Upper lobe of left lung (tissue), 6 donors: ENCODE data around the gene IQCM. TPM values are rescaled to one million over a fixed set of nuclear protein-coding genes. Genes with fewer than 3 reads are reported as not detected.

ENCODE experiments used
- ATAC-seq, 2 donors: fragments of 200-7000 bp; cut with Tn5 transposase; one replicate each; pipeline ENCODE4 v1.9.1; 2022; ENCODE audit warnings: mild to moderate bottlenecking in 2 of 2, moderate library complexity in 2 of 2; ENCODE audit not compliant: low FRiP score in 2 of 2
- DNase-seq, 2 donors: peaks; one replicate each; pipeline ENCODE4 v3.0.0-alpha.2; 2019 to 2020
- H3K27ac ChIP-seq, 4 donors: fragments of 200-600 bp; sonication (generic); one replicate each; pipeline ENCODE4 v1.5.1; 2016 to 2019
- H3K27me3 ChIP-seq, 4 donors: fragments of 200-600 bp; sonication (generic); one replicate each; pipeline ENCODE4 v1.5.1; 2017 to 2019
- H3K36me3 ChIP-seq, 4 donors: fragments of 200-600 bp; sonication (generic); one replicate each; pipeline ENCODE4 v1.5.1; 2016 to 2019
- H3K4me1 ChIP-seq, 4 donors: fragments of 200-600 bp; sonication (generic); one replicate each; pipeline ENCODE4 v1.5.1; 2018 to 2019
- H3K4me3 ChIP-seq, 4 donors: fragments of 200-600 bp; sonication (generic); one replicate each; pipeline ENCODE4 v1.5.1; 2017 to 2019; ENCODE audit warnings: mild to moderate bottlenecking in 2 of 4, moderate library complexity in 1 of 4
- H3K9me3 ChIP-seq, 4 donors: fragments of 200-600 bp; sonication (generic); one replicate each; pipeline ENCODE4 v1.5.1; 2018 to 2019
- CTCF ChIP-seq, 6 experiments: fragments of 450-650 bp in 4 of 6; fragments of 200-600 bp in 2 of 6; sonication (generic) in 2 of 6; IDR thresholded peaks; one replicate each; pipeline ENCODE4 v1.5.1; 2016 to 2019; ENCODE audit warnings: antibody characterized with exemption in 6 of 6
- EP300 ChIP-seq, 4 donors: sonication (generic); formaldehyde crosslinking; IDR thresholded peaks; one replicate each; pipeline ENCODE4 v1.5.1; 2017; ENCODE audit warnings: antibody characterized with exemption in 4 of 4, control low read depth in 2 of 4
- POLR2A ChIP-seq, 4 donors: fragments of 450-650 bp; IDR thresholded peaks; one replicate each; pipeline ENCODE4 v1.5.1; 2016 to 2017; ENCODE audit warnings: antibody characterized with exemption in 4 of 4, mild to moderate bottlenecking in 2 of 4
- POLR2AphosphoS5 ChIP-seq, 2 donors: sonication (generic); formaldehyde crosslinking; IDR thresholded peaks; one replicate each; pipeline ENCODE4 v1.5.1; 2017; ENCODE audit warnings: antibody characterized with exemption in 2 of 2
- WGBS, 2 donors: methylation state at CpG; one replicate each; pipeline ENCODE4 v1.1.5; 2017 to 2018; 5-methylcytosine and 5-hydroxymethylcytosine counted together
- total RNA-seq, 6 donors: library from RNA; depleted of rRNA in 4 of 6; stranded (reverse); fragments of >200 nt in 4 of 6; gene quantifications; one replicate each; pipeline versions ENCODE4 v1.1.0 to v1.2.1, GENCODE V29; 2016 to 2021
- donor health status: DM: no; HTN: no; CAD: no; lungs with moderate emphysema.
- donor health status: DM: no; HTN: yes; CAD: no; lungs with severe emphysema.

IQCM gene
- total RNA-seq, 6 donors from 2014 or later: not detected

- no peak overlapping the region for H3K4me3 ChIP-seq
- TF ChIP-seq POLR2AphosphoS5 (IDR thresholded peaks at IDR 0.05) (no peak), POLR2A (IDR thresholded peaks at IDR 0.05) (no peak), CTCF (IDR thresholded peaks at IDR 0.05) (no peak), EP300 (IDR thresholded peaks at IDR 0.05) (no peak)
- WGBS, 2 donors: 73 to 77% methylated on average over 2 of the region's 2 CpGs
- no peaks in the 10 kb centered on the region for H3K36me3 ChIP-seq
- H3K4me1 ChIP-seq: no peaks in the 10 kb centered on the region
- H3K9me3 ChIP-seq: peaks cover 0 to 7% (median 3%) of the 10 kb centered on the region in 4 donors
- DNase-seq (no peak), ATAC-seq (no peak)
- no peak overlapping the region for H3K27ac ChIP-seq
- H3K27me3 ChIP-seq: no peaks in the 10 kb centered on the region
Observed at GRCh38 chr4:149634368-149634767, 181.3 kb downstream of the IQCM start.

GRCh38 chr4:149631629-149632028 lies 184.0 kb downstream of the IQCM start:
- ATAC-seq: no peak
- Histone ChIP-seq H3K27ac (no peak overlapping the region), H3K4me1 (no peaks in the 10 kb centered on the region), H3K36me3 (no peaks in the 10 kb centered on the region), H3K27me3 (no peaks in the 10 kb centered on the region), H3K9me3 (peaks cover 0 to 8% (median 3%) of the 10 kb centered on the region in 4 donors), H3K4me3 (no peak overlapping the region)
- 52 to 55% methylated on average over 1 of the region's 1 CpG for WGBS, 2 donors
- no peak for TF ChIP-seq EP300 (IDR thresholded peaks at IDR 0.05)
- TF ChIP-seq POLR2A (IDR thresholded peaks at IDR 0.05): no peak
- no peak for TF ChIP-seq CTCF (IDR thresholded peaks at IDR 0.05)
- no peak for DNase-seq

- 82% methylated on average over 3 of the region's 3 CpGs for WGBS, 2 donors
- TF ChIP-seq POLR2A (IDR thresholded peaks at IDR 0.05) (no peak), POLR2AphosphoS5 (IDR thresholded peaks at IDR 0.05) (no peak), CTCF (IDR thresholded peaks at IDR 0.05) (no peak), EP300 (IDR thresholded peaks at IDR 0.05) (no peak)
- no peaks in the 10 kb centered on the region for H3K4me1 ChIP-seq
- peaks cover 0 to 8% (median 3%) of the 10 kb centered on the region in 4 donors for H3K9me3 ChIP-seq
- no peak overlapping the region for H3K27ac ChIP-seq
- DNase-seq (no peak), ATAC-seq (no peak)
- H3K36me3 ChIP-seq: no peaks in the 10 kb centered on the region
- H3K27me3 ChIP-seq: no peaks in the 10 kb centered on the region
- H3K4me3 ChIP-seq: no peak overlapping the region
Observed at GRCh38 chr4:149630064-149630463, 185.6 kb downstream of the IQCM start.

GRCh38 chr4:149605601-149606378 lies 209.9 kb downstream of the IQCM start:
- H3K4me1 ChIP-seq: no peaks in the 10 kb centered on the region
- H3K36me3 ChIP-seq: no peaks in the 10 kb centered on the region
- no peaks in the 10 kb centered on the region for H3K27me3 ChIP-seq
- no peak overlapping the region for H3K4me3 ChIP-seq
- 90 to 100% methylated on average over 1 of the region's 1 CpG for WGBS, 2 donors
- DNase-seq: no peak
- H3K9me3 ChIP-seq: no peaks in the 10 kb centered on the region
- H3K27ac ChIP-seq: no peak overlapping the region
- no peak for ATAC-seq
- no peak for TF ChIP-seq EP300 (IDR thresholded peaks at IDR 0.05)
- TF ChIP-seq CTCF (IDR thresholded peaks at IDR 0.05): no peak
- no peak for TF ChIP-seq POLR2A (IDR thresholded peaks at IDR 0.05)
- TF ChIP-seq POLR2AphosphoS5 (IDR thresholded peaks at IDR 0.05): no peak

GRCh38 chr4:149604827-149605226 lies 210.8 kb downstream of the IQCM start:
- no peak overlapping the region for H3K27ac ChIP-seq
- ATAC-seq: no peak
- no peaks in the 10 kb centered on the region for H3K36me3 ChIP-seq

More at GRCh38 chr4:149604827-149605226, 210.8 kb downstream of the IQCM start:
- Histone ChIP-seq H3K4me1 (no peaks in the 10 kb centered on the region), H3K27me3 (no peaks in the 10 kb centered on the region), H3K4me3 (no peak overlapping the region), H3K9me3 (no peaks in the 10 kb centered on the region)
- TF ChIP-seq POLR2AphosphoS5 (IDR thresholded peaks at IDR 0.05) (no peak), EP300 (IDR thresholded peaks at IDR 0.05) (no peak), CTCF (IDR thresholded peaks at IDR 0.05) (no peak), POLR2A (IDR thresholded peaks at IDR 0.05) (no peak)
- no peak for DNase-seq
